Neural cell (in vitro differentiated cells): ENCODE measurements around the gene GALNT1. TPM values are rescaled to one million over a fixed set of nuclear protein-coding genes. Genes with fewer than 3 reads are reported as not detected.

Source experiments
- H2AFZ ChIP-seq: fragments of 200-600, 300-800 bp; sonication (generic), shearing (Covaris generic); 2 replicates; pipeline ENCODE4 v1.6.0; 2014; ENCODE audit warnings: low read depth, mild to moderate bottlenecking, antibody characterized with exemption, low read length, moderate library complexity
- H3F3A ChIP-seq: fragments of 200-600 bp; shearing (Covaris generic); 2 replicates; pipeline ENCODE4 v1.6.1; 2016; ENCODE audit warnings: mild to moderate bottlenecking, moderate library complexity, mixed read lengths, antibody characterized with exemption, low read length; ENCODE audit not compliant: insufficient read depth, poor library complexity, severe bottlenecking
- H3K27ac ChIP-seq: fragments of 200-600, 300-800 bp; sonication (generic), shearing (Covaris generic); 2 replicates; pipeline ENCODE4 v1.5.1; 2014; ENCODE audit warnings: mild to moderate bottlenecking, low read length, moderate library complexity
- H3K27me3 ChIP-seq: fragments of 300-800, 200-600 bp; sonication (generic), shearing (Covaris generic); 2 replicates; pipeline ENCODE4 v1.6.0; 2014; ENCODE audit warnings: mild to moderate bottlenecking, low read depth, low read length, moderate library complexity; ENCODE audit not compliant: insufficient read depth
- H3K36me3 ChIP-seq: fragments of 300-800, 200-600 bp; sonication (generic), shearing (Covaris generic); 2 replicates; pipeline ENCODE4 v1.5.1; 2014; ENCODE audit warnings: mild to moderate bottlenecking, antibody characterized with exemption, low read length, moderate library complexity; ENCODE audit not compliant: insufficient read depth
- H3K4me2 ChIP-seq: fragments of 300-800, 200-600 bp; sonication (generic), shearing (Covaris generic); 2 replicates; pipeline ENCODE4 v1.6.0; 2014; ENCODE audit warnings: mild to moderate bottlenecking, low read length
- H3K4me3 ChIP-seq: fragments of 300-800, 200-600 bp; sonication (generic), shearing (Covaris generic); 2 replicates; pipeline ENCODE4 v1.5.1; 2014; ENCODE audit warnings: mild to moderate bottlenecking, low read length, moderate library complexity
- H3K79me2 ChIP-seq: fragments of 200-600 bp; shearing (Covaris generic); replicated peaks from 2 replicates; pipeline ENCODE4 v1.6.0; 2014; ENCODE audit warnings: mild to moderate bottlenecking, low read length, moderate library complexity; ENCODE audit not compliant: insufficient read depth
- H3K9ac ChIP-seq: fragments of 300-800, 200-600 bp; sonication (generic), shearing (Covaris generic); 2 replicates; pipeline ENCODE4 v1.6.1; 2016; ENCODE audit warnings: mild to moderate bottlenecking, low read length, mixed read lengths
- H3K9me2 ChIP-seq: fragments of 200-600 bp; shearing (Covaris generic); 2 replicates; pipeline ENCODE4 v1.6.1; 2016; ENCODE audit warnings: mild to moderate bottlenecking, low read length, mixed read lengths; ENCODE audit not compliant: insufficient read depth
- H3K9me3 ChIP-seq: fragments of 200-600, 300-800 bp; sonication (generic), shearing (Covaris generic); 2 replicates; pipeline ENCODE4 v1.6.1; 2016; ENCODE audit warnings: mild to moderate bottlenecking, mixed run types, low read length, moderate library complexity, mixed read lengths
- H4K20me1 ChIP-seq: fragments of 200-600 bp; shearing (Covaris generic); 2 replicates; pipeline ENCODE4 v1.6.1; 2016; ENCODE audit warnings: mild to moderate bottlenecking, mixed run types; ENCODE audit not compliant: insufficient read depth
- CTCF ChIP-seq: fragments of 450-650 bp; IDR thresholded peaks from 2 replicates; pipeline ENCODE4 v1.5.1; 2014; ENCODE audit warnings: antibody characterized with exemption, mild to moderate bottlenecking, moderate library complexity; ENCODE audit not compliant: poor library complexity, severe bottlenecking
- EP300 ChIP-seq: fragments of 450-650 bp; conservative IDR thresholded peaks from 2 replicates; pipeline ENCODE4 v1.6.1; 2014; ENCODE audit warnings: antibody characterized with exemption, mild to moderate bottlenecking, moderate library complexity; ENCODE audit not compliant: poor library complexity, severe bottlenecking
- EZH2 ChIP-seq: fragments of 200-600, 300-800 bp; shearing (Covaris generic), sonication (generic); IDR thresholded peaks from 2 replicates; pipeline ENCODE4 v1.6.1; 2014; ENCODE audit warnings: antibody characterized with exemption, low read length, borderline replicate concordance, mild to moderate bottlenecking; ENCODE audit not compliant: insufficient read depth, poor library complexity, severe bottlenecking
- MXI1 ChIP-seq: fragments of 450-650 bp; conservative IDR thresholded peaks from 2 replicates; pipeline ENCODE4 v1.6.1; 2014; ENCODE audit warnings: antibody characterized with exemption, mild to moderate bottlenecking; ENCODE audit not compliant: poor library complexity, severe bottlenecking
- POLR2AphosphoS5 ChIP-seq: IDR thresholded peaks from 2 replicates; pipeline ENCODE4 v1.6.1; 2012
- RAD21 ChIP-seq: fragments of 450-650 bp; conservative IDR thresholded peaks from 2 replicates; pipeline ENCODE4 v1.6.1; 2014; ENCODE audit warnings: antibody characterized with exemption, mild to moderate bottlenecking, moderate library complexity
- REST ChIP-seq: IDR thresholded peaks from 2 replicates; pipeline ENCODE4 v1.6.1; 2012; ENCODE audit warnings: borderline replicate concordance
- SMC3 ChIP-seq: fragments of 450-650 bp; conservative IDR thresholded peaks from 2 replicates; pipeline ENCODE4 v1.6.1; 2014; ENCODE audit warnings: antibody characterized with exemption, mild to moderate bottlenecking, moderate library complexity; ENCODE audit not compliant: poor library complexity
- TAF1 ChIP-seq: IDR thresholded peaks from 2 replicates; pipeline ENCODE4 v1.6.1; 2012; ENCODE audit warnings: low read depth
- polyA plus RNA-seq: library from polyadenylated mRNA; depleted of rRNA; stranded (reverse); fragments of >200 nt; gene quantifications from 2 replicates; pipeline ENCODE4 v1.2.3, GENCODE V29; 2014

The GALNT1 gene
- polyA plus RNA-seq, 1 donor from 2014 or later, result 103 TPM

- H3K36me3 ChIP-seq, result no peaks in the 10 kb centered on the region
- no peak overlapping the region for H3K27ac ChIP-seq
- no peaks in the 10 kb centered on the region for H3F3A ChIP-seq
- no peaks in the 10 kb centered on the region for H3K27me3 ChIP-seq
- no peaks in the 10 kb centered on the region for H3K9me3 ChIP-seq
- no peaks in the 10 kb centered on the region for H4K20me1 ChIP-seq
- TF ChIP-seq POLR2AphosphoS5 (no peak), EP300 (no peak), EZH2 (no peak), RAD21 (no peak), MXI1 (no peak), REST (no peak), TAF1 (no peak), CTCF (no peak)
- H3K9me2 ChIP-seq, result no peaks in the 10 kb centered on the region
- H3K4me2 ChIP-seq, result no peak overlapping the region
- H2AFZ ChIP-seq, result no peak overlapping the region
- no peak overlapping the region for H3K4me3 ChIP-seq
- no peaks in the 10 kb centered on the region for H3K79me2 ChIP-seq
- no peak overlapping the region for H3K9ac ChIP-seq
Observed at GRCh38 chr18:35743916-35744315, 162.4 kb downstream of the GALNT1 start.

GRCh38 chr18:35745814-35746213 lies 164.3 kb downstream of the GALNT1 start:
- Histone ChIP-seq H3K36me3 (no peaks in the 10 kb centered on the region), H2AFZ (no peak overlapping the region), H3K79me2 (no peaks in the 10 kb centered on the region), H3K9ac (no peak overlapping the region), H4K20me1 (no peaks in the 10 kb centered on the region), H3K9me3 (no peaks in the 10 kb centered on the region), H3K9me2 (no peaks in the 10 kb centered on the region), H3K27me3 (no peaks in the 10 kb centered on the region), H3K4me3 (no peak overlapping the region), H3K27ac (no peak overlapping the region), H3K4me2 (no peak overlapping the region), H3F3A (no peaks in the 10 kb centered on the region)
- no peak for TF ChIP-seq TAF1
- TF ChIP-seq EP300, result no peak

GRCh38 chr18:35746826-35747339 lies 165.3 kb downstream of the GALNT1 start:
- Histone ChIP-seq H4K20me1 (no peaks in the 10 kb centered on the region), H2AFZ (no peak overlapping the region), H3K27ac (no peak overlapping the region), H3K36me3 (no peaks in the 10 kb centered on the region), H3F3A (no peaks in the 10 kb centered on the region), H3K27me3 (no peaks in the 10 kb centered on the region), H3K9me2 (no peaks in the 10 kb centered on the region), H3K9me3 (no peaks in the 10 kb centered on the region), H3K79me2 (no peaks in the 10 kb centered on the region), H3K4me3 (no peak overlapping the region), H3K4me2 (no peak overlapping the region), H3K9ac (no peak overlapping the region)
- TF ChIP-seq TAF1 (no peak), RAD21 (no peak), SMC3 (no peak), POLR2AphosphoS5 (no peak), MXI1 (no peak), CTCF (no peak), REST (no peak), EP300 (no peak)
